Activated T-helper 2 cell treated with anti-CD3 and anti-CD28 coated beads, Interferon-gamma antibody, Interleukin-2, Interleukin-4, amounts not matched to agents 10 μg/mL and 5 μg/mL and 100 μg/mL, durations not matched to agents 14 hours and 24 hours and 36 hours (primary cell): Measurements from ENCODE around the gene GDPD1. TPM values are rescaled to one million over a fixed set of nuclear protein-coding genes. Genes with fewer than 3 reads are reported as not detected.
"Not testable (repeated sequence)": the region's sequence is repeated elsewhere in the genome, so short reads cannot be mapped to it uniquely, and the experiment has no call there.

Experiments used
- DNase-seq: peaks from one replicate; pipeline ENCODE4 v3.0.0; 2021; ENCODE audit warnings: low spot score
- H3K27ac Mint-ChIP-seq: one replicate; pipeline ENCODE4 v1.8.0; 2021; ENCODE audit warnings: mixed read lengths
- H3K27me3 Mint-ChIP-seq: one replicate; pipeline ENCODE4 v1.8.0; 2021; ENCODE audit warnings: low read depth, mixed read lengths
- H3K36me3 Mint-ChIP-seq: one replicate; pipeline ENCODE4 v1.8.0; 2021; ENCODE audit warnings: low read depth, mixed read lengths
- H3K4me1 Mint-ChIP-seq: one replicate; pipeline ENCODE4 v1.8.0; 2021; ENCODE audit warnings: low read depth, mixed read lengths
- H3K4me3 Mint-ChIP-seq: one replicate; pipeline ENCODE4 v1.8.0; 2021; ENCODE audit warnings: low read depth, mild to moderate bottlenecking, moderate library complexity, mixed read lengths
- H3K9me3 Mint-ChIP-seq: one replicate; pipeline ENCODE4 v1.8.0; 2021; ENCODE audit warnings: mixed read lengths
- intact Hi-C: fragments of 100-400 bp; cut with micrococcal nuclease; formaldehyde crosslinking; loops from one replicate; pipeline ENCODE4 v1.15.1; 2023
- total RNA-seq: library from RNA; stranded (reverse); gene quantifications from 2 replicates; pipeline ENCODE4 v1.2.3, GENCODE V29; 2022

Gene GDPD1
- total RNA-seq, 1 donor from 2014 or later = 2.7 TPM

- H3K27ac Mint-ChIP-seq = no peak overlapping the region
- no peaks in the 10 kb centered on the region for H3K36me3 Mint-ChIP-seq
- H3K9me3 Mint-ChIP-seq = no peaks in the 10 kb centered on the region
- no peak for DNase-seq
- intact Hi-C loops = no loop called here
- H3K4me1 Mint-ChIP-seq = no peaks in the 10 kb centered on the region
- no peaks in the 10 kb centered on the region for H3K27me3 Mint-ChIP-seq
- no peak overlapping the region for H3K4me3 Mint-ChIP-seq
These were observed 46.4 kb downstream of the GDPD1 start for GRCh38 chr17:59266745-59267144.

DNA sequence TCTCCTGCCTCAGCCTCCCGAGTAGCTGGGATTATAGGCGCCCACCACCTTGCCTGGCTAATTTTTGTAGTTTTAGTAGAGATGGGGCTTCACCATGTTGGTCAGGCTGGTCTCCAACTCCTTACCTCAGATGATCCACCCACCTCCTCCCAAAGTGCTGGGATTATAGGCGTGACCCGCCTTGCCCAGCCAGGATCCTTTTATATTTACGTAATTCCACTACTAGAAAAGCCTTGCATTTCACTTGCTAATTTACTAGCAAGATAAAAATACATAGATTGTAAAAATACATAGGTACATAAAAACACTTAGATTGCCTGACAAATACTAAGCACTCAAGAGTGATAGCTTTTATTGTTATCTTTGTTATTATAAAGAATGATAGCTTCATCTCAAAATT is 47.5 kb downstream of the GDPD1 start:
- H3K4me3 Mint-ChIP-seq = no peak overlapping the region
- no peaks in the 10 kb centered on the region for H3K36me3 Mint-ChIP-seq
- no peaks in the 10 kb centered on the region for H3K27me3 Mint-ChIP-seq
- no peaks in the 10 kb centered on the region for H3K4me1 Mint-ChIP-seq
- no peaks in the 10 kb centered on the region for H3K9me3 Mint-ChIP-seq
- H3K27ac Mint-ChIP-seq = no peak overlapping the region
- intact Hi-C loops = no loop called here
- no peak for DNase-seq

- H3K36me3 Mint-ChIP-seq = no peaks in the 10 kb centered on the region
- H3K27ac Mint-ChIP-seq = no peak overlapping the region
- H3K4me1 Mint-ChIP-seq = no peaks in the 10 kb centered on the region
- no peak for DNase-seq
- H3K4me3 Mint-ChIP-seq = no peak overlapping the region
- intact Hi-C loops = no loop called here
- no peaks in the 10 kb centered on the region for H3K9me3 Mint-ChIP-seq
- no peaks in the 10 kb centered on the region for H3K27me3 Mint-ChIP-seq
These were observed 55.3 kb downstream of the GDPD1 start for GRCh38 chr17:59275618-59276017.

DNA sequence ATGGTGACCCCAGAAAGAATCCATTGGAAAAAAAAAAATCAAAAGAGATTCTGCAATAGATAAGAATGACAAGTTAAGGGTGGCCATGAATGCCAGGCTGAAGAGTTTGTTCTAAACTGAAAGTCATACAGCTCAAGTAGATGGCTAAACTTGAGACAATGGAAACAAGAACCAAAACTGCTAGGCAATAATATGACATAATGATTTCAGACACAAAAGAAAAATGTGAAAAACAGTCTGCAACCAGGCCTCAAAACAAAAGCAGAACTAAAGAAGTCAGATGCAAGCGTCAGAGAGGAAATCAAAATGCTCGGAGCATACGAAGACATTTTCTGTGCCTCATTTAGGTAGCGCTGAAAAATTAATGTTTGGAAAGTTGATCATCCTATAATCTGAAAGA is 56.7 kb downstream of the GDPD1 start:
- H3K4me1 Mint-ChIP-seq = no peaks in the 10 kb centered on the region

GRCh38 chr17:59278406-59278805 is 58.1 kb downstream of the GDPD1 start:
- DNase-seq = no peak
- intact Hi-C loops = no loop called here
- Mint-ChIP-seq H3K9me3 (no peaks in the 10 kb centered on the region), H3K4me3 (no peak overlapping the region), H3K27me3 (no peaks in the 10 kb centered on the region), H3K4me1 (no peaks in the 10 kb centered on the region), H3K36me3 (no peaks in the 10 kb centered on the region), H3K27ac (no peak overlapping the region)

More for the DNA sequence above, 56.7 kb downstream of the GDPD1 start:
- Mint-ChIP-seq H3K27ac (no peak overlapping the region), H3K36me3 (no peaks in the 10 kb centered on the region), H3K9me3 (no peaks in the 10 kb centered on the region), H3K27me3 (no peaks in the 10 kb centered on the region), H3K4me3 (no peak overlapping the region)
- intact Hi-C loops = no loop called here
- no peak for DNase-seq

- intact Hi-C loops = no loop called here
- Mint-ChIP-seq H3K9me3 (no peaks in the 10 kb centered on the region), H3K4me3 (no peak overlapping the region), H3K27ac (no peak overlapping the region), H3K36me3 (no peaks in the 10 kb centered on the region), H3K4me1 (no peaks in the 10 kb centered on the region), H3K27me3 (no peaks in the 10 kb centered on the region)
- no peak for DNase-seq
These were observed 64.0 kb downstream of the GDPD1 start for GRCh38 chr17:59284317-59284716.

- no peaks in the 10 kb centered on the region for H3K4me1 Mint-ChIP-seq
- DNase-seq = no peak
- H3K9me3 Mint-ChIP-seq = no peaks in the 10 kb centered on the region
- no peaks in the 10 kb centered on the region for H3K36me3 Mint-ChIP-seq
- intact Hi-C loops = no loop called here
- H3K27me3 Mint-ChIP-seq = no peaks in the 10 kb centered on the region
- no peak overlapping the region for H3K27ac Mint-ChIP-seq
- H3K4me3 Mint-ChIP-seq = no peak overlapping the region
These were observed 67.1 kb downstream of the GDPD1 start for GRCh38 chr17:59287452-59287851.

GRCh38 chr17:59287891-59288290 is 67.6 kb downstream of the GDPD1 start:
- no peak for DNase-seq
- Mint-ChIP-seq H3K27me3 (no peaks in the 10 kb centered on the region), H3K4me1 (no peaks in the 10 kb centered on the region), H3K27ac (no peak overlapping the region), H3K36me3 (no peaks in the 10 kb centered on the region), H3K9me3 (no peaks in the 10 kb centered on the region), H3K4me3 (no peak overlapping the region)
- intact Hi-C loops = no loop called here

- Mint-ChIP-seq H3K27ac (no peak overlapping the region), H3K9me3 (no peaks in the 10 kb centered on the region), H3K36me3 (no peaks in the 10 kb centered on the region)
These were observed 69.6 kb downstream of the GDPD1 start for GRCh38 chr17:59289981-59290301.

DNA sequence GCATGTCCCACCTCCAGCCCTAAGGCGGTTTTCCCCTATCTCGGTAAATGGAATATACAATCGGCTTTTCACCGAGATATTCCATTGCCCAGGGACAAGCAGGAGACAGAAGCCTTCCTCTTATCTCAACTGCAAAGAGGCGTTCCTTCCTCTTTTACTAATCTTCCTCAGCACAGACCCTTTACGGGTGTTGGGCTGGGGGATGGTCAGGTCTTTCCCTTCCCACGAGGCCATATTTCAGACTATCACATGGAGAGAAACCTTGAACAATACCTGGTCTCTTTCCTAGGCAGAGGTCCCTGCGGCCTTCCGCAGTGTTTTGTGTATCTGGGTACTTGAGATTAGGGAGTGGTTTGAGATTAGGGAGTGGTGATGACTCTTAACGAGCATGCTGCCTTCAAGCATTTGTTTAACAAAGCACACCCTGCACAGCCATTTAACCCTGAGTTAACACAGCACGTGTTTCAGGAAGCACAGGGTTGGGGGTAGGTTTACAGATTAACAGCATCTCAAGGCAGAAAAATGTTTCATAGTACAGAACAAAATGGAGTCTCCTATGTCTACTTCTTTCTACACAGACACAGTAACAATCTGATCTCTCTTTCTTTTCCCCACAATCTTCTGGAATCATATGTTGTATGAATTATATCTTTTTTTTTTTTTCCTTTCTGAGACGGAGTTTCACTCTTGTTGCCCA is 70.1 kb downstream of the GDPD1 start:
- H3K36me3 Mint-ChIP-seq, intact Hi-C loops, H3K9me3 Mint-ChIP-seq, H3K4me1 Mint-ChIP-seq, H3K27me3 Mint-ChIP-seq, H3K4me3 Mint-ChIP-seq, H3K27ac Mint-ChIP-seq, DNase-seq: not testable (repeated sequence)

More at GRCh38 chr17:59289981-59290301, 69.6 kb downstream of the GDPD1 start:
- Mint-ChIP-seq H3K4me1 (no peaks in the 10 kb centered on the region), H3K4me3 (no peak overlapping the region), H3K27me3 (no peaks in the 10 kb centered on the region)
- intact Hi-C loops = no loop called here
- DNase-seq = no peak

- Mint-ChIP-seq H3K9me3 (no peaks in the 10 kb centered on the region), H3K27ac (no peak overlapping the region), H3K4me3 (no peak overlapping the region), H3K27me3 (peaks cover 1% of the 10 kb centered on the region), H3K36me3 (no peaks in the 10 kb centered on the region), H3K4me1 (no peaks in the 10 kb centered on the region)
- DNase-seq = no peak
- intact Hi-C loops = no loop called here
These were observed 71.8 kb downstream of the GDPD1 start for GRCh38 chr17:59292174-59292523.

DNA sequence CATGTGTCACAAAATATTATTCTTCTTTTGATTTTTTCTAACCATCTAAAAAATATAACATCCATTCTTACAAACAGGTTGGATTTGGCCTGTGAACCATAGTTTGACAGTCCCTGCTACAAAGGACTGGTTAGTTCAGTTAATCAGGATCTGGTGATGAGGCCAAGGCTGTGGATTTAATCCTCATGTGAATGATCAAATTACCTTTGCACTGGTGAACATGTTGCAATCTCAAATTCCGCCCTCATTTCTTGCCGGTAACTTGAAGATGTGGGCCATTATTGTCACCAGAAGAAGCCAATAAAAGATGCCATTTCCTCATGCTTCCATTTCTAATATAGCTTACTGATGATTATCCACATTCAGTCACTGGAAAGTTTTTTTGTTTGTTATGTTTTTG is 75.9 kb downstream of the GDPD1 start:
- Mint-ChIP-seq H3K9me3 (no peaks in the 10 kb centered on the region), H3K4me3 (no peak overlapping the region), H3K27ac (no peak overlapping the region), H3K27me3 (peaks cover 5% of the 10 kb centered on the region), H3K4me1 (no peaks in the 10 kb centered on the region), H3K36me3 (no peaks in the 10 kb centered on the region)
- DNase-seq = no peak
- intact Hi-C loops = no loop called here

GRCh38 chr17:59298521-59298920 is 78.2 kb downstream of the GDPD1 start:
- DNase-seq = no peak
- H3K4me1 Mint-ChIP-seq = no peaks in the 10 kb centered on the region
- intact Hi-C loops = no loop called here
- H3K27ac Mint-ChIP-seq = no peak overlapping the region
- H3K9me3 Mint-ChIP-seq = no peaks in the 10 kb centered on the region
- H3K27me3 Mint-ChIP-seq = peaks cover 5% of the 10 kb centered on the region
- H3K36me3 Mint-ChIP-seq = no peaks in the 10 kb centered on the region
- no peak overlapping the region for H3K4me3 Mint-ChIP-seq
